Neural crest cell (in vitro differentiated cells): ENCODE results near the gene STX2. TPM values are rescaled to one million over a fixed set of nuclear protein-coding genes. Genes with fewer than 3 reads are reported as not detected.

Source experiments
- DNase-seq: peaks from one replicate; pipeline ENCODE4 v3.0.0; 2021; ENCODE audit warnings: low read depth, mixed read lengths, low spot score
- H3K27ac Mint-ChIP-seq: one replicate; pipeline ENCODE4 v1.8.0; 2021; ENCODE audit warnings: mild to moderate bottlenecking, mixed read lengths; ENCODE audit not compliant: unreplicated experiment
- H3K27me3 Mint-ChIP-seq: 2 replicates; pipeline ENCODE4 v1.8.0; 2021; ENCODE audit warnings: low read depth, mild to moderate bottlenecking, mixed read lengths
- H3K36me3 Mint-ChIP-seq: 2 replicates; pipeline ENCODE4 v1.8.0; 2021; ENCODE audit warnings: low read depth, mild to moderate bottlenecking, mixed read lengths
- H3K4me1 Mint-ChIP-seq: 2 replicates; pipeline ENCODE4 v1.8.0; 2021; ENCODE audit warnings: mixed read lengths
- H3K4me3 Mint-ChIP-seq: one replicate; pipeline ENCODE4 v1.8.0; 2021; ENCODE audit warnings: mild to moderate bottlenecking, mixed read lengths
- H3K9me3 Mint-ChIP-seq: 2 replicates; pipeline ENCODE4 v1.8.0; 2021; ENCODE audit warnings: mixed read lengths
- CTCF ChIP-seq: fragments of 200-600 bp; sonication (generic); conservative IDR thresholded peaks from 2 replicates; pipeline ENCODE4 v1.5.0; 2021; ENCODE audit warnings: antibody characterized with exemption, mild to moderate bottlenecking
- total RNA-seq: library from RNA; stranded (reverse); gene quantifications from 2 replicates; pipeline ENCODE4 v1.2.1, GENCODE V29; 2021

Gene STX2
- total RNA-seq, 1 donor from 2014 or later, result 32.7 TPM

GRCh38 chr12:130780880-130781575, 58.0 kb downstream of the STX2 start:
- TF ChIP-seq CTCF, result no peak
- Mint-ChIP-seq H3K36me3 (peaks cover 19% of the 10 kb centered on the region), H3K4me3 (no peak overlapping the region), H3K9me3 (peaks cover 7% of the 10 kb centered on the region), H3K4me1 (peaks cover 21% of the 10 kb centered on the region), H3K27ac (peak overlapping the region; percentile 29), H3K27me3 (no peaks in the 10 kb centered on the region)
- no peak for DNase-seq

GRCh38 chr12:130780325-130780724, 58.7 kb downstream of the STX2 start:
- DNase-seq, result no peak
- peaks cover 19% of the 10 kb centered on the region for H3K36me3 Mint-ChIP-seq
- H3K9me3 Mint-ChIP-seq, result peaks cover 7% of the 10 kb centered on the region
- TF ChIP-seq CTCF, result no peak
- no peak overlapping the region for H3K4me3 Mint-ChIP-seq
- no peak overlapping the region for H3K27ac Mint-ChIP-seq
- H3K27me3 Mint-ChIP-seq, result no peaks in the 10 kb centered on the region
- H3K4me1 Mint-ChIP-seq, result peaks cover 28% of the 10 kb centered on the region

GRCh38 chr12:130778776-130779175, 60.3 kb downstream of the STX2 start:
- Mint-ChIP-seq H3K4me3 (peak overlapping the region; percentile 8), H3K9me3 (no peaks in the 10 kb centered on the region), H3K27me3 (no peaks in the 10 kb centered on the region), H3K27ac (no peak overlapping the region), H3K36me3 (peaks cover 5% of the 10 kb centered on the region), H3K4me1 (peaks cover 28% of the 10 kb centered on the region)
- no peak for TF ChIP-seq CTCF
- DNase-seq, result no peak

GRCh38 chr12:130776857-130777339, 62.2 kb downstream of the STX2 start:
- TF ChIP-seq CTCF, result no peak
- no peaks in the 10 kb centered on the region for H3K36me3 Mint-ChIP-seq

GRCh38 chr12:130775953-130776856, 62.8 kb downstream of the STX2 start:
- no peaks in the 10 kb centered on the region for H3K9me3 Mint-ChIP-seq
- H3K4me3 Mint-ChIP-seq, result peak overlapping the region; percentile 83
- H3K27ac Mint-ChIP-seq, result peak overlapping the region; percentile 63
- H3K4me1 Mint-ChIP-seq, result peaks cover 28% of the 10 kb centered on the region
- no peaks in the 10 kb centered on the region for H3K36me3 Mint-ChIP-seq
- no peaks in the 10 kb centered on the region for H3K27me3 Mint-ChIP-seq
- no peak for TF ChIP-seq CTCF
- peak; percentile 69 for DNase-seq

More at GRCh38 chr12:130776857-130777339, 62.2 kb downstream of the STX2 start:
- Mint-ChIP-seq H3K9me3 (no peaks in the 10 kb centered on the region), H3K4me1 (peaks cover 28% of the 10 kb centered on the region), H3K27ac (peak overlapping the region; percentile 54), H3K4me3 (peak overlapping the region; percentile 83), H3K27me3 (no peaks in the 10 kb centered on the region)
- no peak for DNase-seq
